ENCODE data around the gene GPR119.

GPR119 gene

DNA sequence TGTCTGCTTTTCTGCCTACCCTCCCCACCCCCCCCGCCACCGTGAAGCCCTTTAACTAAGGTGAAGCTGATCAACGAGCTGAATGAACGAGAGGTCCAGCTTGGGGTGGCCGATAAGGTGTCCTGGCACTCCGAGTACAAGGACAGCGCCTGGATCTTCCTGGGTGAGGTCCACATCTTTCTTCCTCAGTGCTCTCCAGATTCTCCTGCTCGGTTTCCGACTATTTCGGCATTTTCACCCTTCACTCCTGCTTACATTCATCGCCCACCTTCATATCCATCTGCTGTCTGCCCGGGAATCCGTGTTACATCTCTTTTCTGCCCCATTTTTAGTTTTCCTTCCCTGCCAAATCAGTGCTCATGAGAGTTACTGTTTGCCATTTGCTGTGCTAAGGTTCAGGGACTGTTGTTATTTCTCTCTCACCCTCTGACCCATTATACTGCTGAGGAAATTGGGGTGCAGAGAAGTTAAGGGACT lies 16.8 kb upstream of the GPR119 start:
- Histone ChIP-seq H3K36me3 (ENCODE audit: control insufficient read depth, insufficient read depth, low read length) (no peaks in the 10 kb centered on the region), H3K27me3 (ENCODE audit: control insufficient read depth, insufficient read depth, low read length) (no peaks in the 10 kb centered on the region), H3K4me1 (no peaks in the 10 kb centered on the region), H3K9me3 (ENCODE audit: control insufficient read depth, low read length) (no peaks in the 10 kb centered on the region), H3K4me3 (ENCODE audit: low read depth, low read length) (peak overlapping the region; percentile 75), H3K4me2 (ENCODE audit: low read length) (peak overlapping the region; percentile 73), H3K27ac (peak overlapping the region; percentile 53), H3K79me2 (peaks cover 2% of the 10 kb centered on the region), H2AFZ (peak overlapping the region; percentile 89), H3K9ac (no peak overlapping the region)
- TF ChIP-seq, protein P1, sequence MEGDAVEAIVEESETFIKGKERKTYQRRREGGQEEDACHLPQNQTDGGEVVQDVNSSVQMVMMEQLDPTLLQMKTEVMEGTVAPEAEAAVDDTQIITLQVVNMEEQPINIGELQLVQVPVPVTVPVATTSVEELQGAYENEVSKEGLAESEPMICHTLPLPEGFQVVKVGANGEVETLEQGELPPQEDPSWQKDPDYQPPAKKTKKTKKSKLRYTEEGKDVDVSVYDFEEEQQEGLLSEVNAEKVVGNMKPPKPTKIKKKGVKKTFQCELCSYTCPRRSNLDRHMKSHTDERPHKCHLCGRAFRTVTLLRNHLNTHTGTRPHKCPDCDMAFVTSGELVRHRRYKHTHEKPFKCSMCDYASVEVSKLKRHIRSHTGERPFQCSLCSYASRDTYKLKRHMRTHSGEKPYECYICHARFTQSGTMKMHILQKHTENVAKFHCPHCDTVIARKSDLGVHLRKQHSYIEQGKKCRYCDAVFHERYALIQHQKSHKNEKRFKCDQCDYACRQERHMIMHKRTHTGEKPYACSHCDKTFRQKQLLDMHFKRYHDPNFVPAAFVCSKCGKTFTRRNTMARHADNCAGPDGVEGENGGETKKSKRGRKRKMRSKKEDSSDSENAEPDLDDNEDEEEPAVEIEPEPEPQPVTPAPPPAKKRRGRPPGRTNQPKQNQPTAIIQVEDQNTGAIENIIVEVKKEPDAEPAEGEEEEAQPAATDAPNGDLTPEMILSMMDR (IDR thresholded peaks at IDR 0.05): no peak

DNA sequence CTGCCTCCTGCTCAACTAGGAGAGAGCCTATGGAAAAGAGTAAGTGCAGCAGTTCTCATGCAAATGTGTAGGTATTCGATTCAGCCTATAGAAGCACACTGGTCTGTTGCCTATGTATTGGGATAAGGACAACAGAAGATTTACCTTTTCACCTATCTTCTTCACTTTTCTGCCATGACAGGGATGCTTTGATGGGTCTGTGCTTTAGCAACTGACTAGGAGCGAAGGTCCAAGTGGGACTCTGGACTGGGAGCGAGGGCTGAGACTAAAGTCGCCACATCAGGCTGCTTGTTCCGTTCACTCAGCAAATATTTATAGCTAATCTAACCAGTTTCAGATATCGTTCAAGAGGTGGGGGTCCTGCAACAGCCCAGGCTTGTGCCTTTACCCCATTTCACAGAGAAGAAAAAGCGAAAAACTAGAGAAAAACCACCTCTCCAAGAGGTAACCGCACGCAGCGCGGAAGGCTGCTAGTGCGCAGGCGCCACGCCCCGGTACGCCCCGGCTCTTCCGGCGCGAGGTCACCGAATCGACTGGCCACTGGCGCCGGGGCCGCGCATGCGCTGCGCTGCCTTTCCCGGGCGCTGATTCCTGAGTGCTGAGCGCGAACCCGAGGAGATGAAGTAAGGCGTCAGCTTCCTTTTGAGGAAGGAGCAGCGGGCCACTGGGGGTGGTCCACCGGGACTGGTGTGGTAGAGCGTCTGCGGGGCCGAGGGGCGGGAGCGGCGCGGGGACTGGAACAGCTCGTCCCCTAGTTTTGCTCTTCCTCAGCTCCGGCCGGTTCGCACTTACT lies 16.1 kb upstream of the GPR119 start, which contains the start of gene RBMX2:
Gene RBMX2 (plus strand): TSS at position 573 of the 793 bp plus-strand sequence. CDS start 46 bp downstream, at position 619.
- H3K4me1 ChIP-seq: no peaks in the 10 kb centered on the region
- H2AFZ ChIP-seq: peak within 1 kb of the TSS; percentile 89
- TF ChIP-seq, protein P1 (IDR thresholded peaks at IDR 0.05): no peak
- H3K79me2 ChIP-seq: peaks cover 2% of the 10 kb centered on the region
- peak within 1 kb of the TSS; percentile 29 for H3K9ac ChIP-seq
- no peaks in the 10 kb centered on the region for H3K36me3 ChIP-seq (ENCODE audit: control insufficient read depth, insufficient read depth, low read length)
- H3K27ac ChIP-seq: peak within 1 kb of the TSS; percentile 53
- no peaks in the 10 kb centered on the region for H3K27me3 ChIP-seq (ENCODE audit: control insufficient read depth, insufficient read depth, low read length)
- peak within 1 kb of the TSS; percentile 75 for H3K4me3 ChIP-seq (ENCODE audit: low read depth, low read length)
- peak within 1 kb of the TSS; percentile 83 for H3K4me2 ChIP-seq (ENCODE audit: low read length)
- H3K9me3 ChIP-seq (ENCODE audit: control insufficient read depth, low read length): no peaks in the 10 kb centered on the region

DNA sequence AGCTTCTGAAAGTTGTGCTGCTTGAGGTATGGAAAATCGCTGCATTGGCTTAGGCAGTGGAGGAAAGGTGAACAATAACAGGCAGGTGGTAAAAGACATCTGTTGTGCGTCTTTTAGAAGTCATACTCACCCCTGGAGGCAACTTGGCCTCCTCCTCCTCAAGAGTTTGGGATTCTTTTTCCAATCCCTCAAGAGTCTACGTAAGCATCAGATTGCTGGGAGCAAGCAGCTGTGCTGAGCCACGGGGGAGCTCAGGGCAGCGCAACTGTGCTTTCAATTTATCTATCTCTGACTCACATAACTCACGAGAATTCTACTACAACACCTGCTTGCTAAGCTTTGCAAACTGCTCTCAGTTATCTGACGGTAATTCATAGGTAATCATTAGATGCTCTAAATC lies 9.9 kb upstream of the GPR119 start:
- Histone ChIP-seq H3K4me3 (ENCODE audit: low read depth, low read length) (no peak overlapping the region), H2AFZ (no peak overlapping the region), H3K4me2 (ENCODE audit: low read length) (no peak overlapping the region), H3K36me3 (ENCODE audit: control insufficient read depth, insufficient read depth, low read length) (no peaks in the 10 kb centered on the region), H3K27me3 (ENCODE audit: control insufficient read depth, insufficient read depth, low read length) (no peaks in the 10 kb centered on the region), H3K79me2 (no peaks in the 10 kb centered on the region), H3K9ac (no peak overlapping the region), H3K4me1 (no peaks in the 10 kb centered on the region), H3K9me3 (ENCODE audit: control insufficient read depth, low read length) (no peaks in the 10 kb centered on the region), H3K27ac (no peak overlapping the region)
- TF ChIP-seq, protein P1 (IDR thresholded peaks at IDR 0.05): no peak

DNA sequence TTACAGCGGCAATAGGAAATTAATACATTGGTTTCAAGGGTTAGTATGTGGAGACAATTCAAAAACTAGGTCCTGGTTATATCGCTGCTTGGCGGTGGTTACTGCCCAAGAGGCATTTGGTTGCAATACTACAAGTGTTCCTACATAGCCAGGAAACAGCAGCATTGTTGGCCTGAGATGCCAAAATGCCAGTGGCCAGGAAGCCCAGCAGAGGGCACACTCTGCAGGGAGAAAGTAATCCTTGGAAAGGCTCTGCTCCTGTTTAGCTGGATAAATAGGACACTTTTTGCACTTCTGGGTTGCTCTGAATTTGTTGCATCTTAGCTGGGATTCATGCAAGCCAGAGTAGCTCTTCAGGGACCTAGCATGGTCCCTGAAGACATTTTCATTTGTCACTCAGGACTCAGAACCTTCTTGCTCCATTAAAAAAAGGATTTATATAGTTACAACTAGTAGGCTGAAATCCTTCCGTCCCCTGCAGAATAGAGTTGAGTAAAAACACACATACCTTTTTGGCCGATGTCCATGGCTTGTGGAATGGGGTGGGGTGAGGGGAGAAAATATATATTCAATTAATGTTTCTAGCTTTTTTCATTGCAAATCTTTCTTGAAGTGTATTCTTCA lies 8.1 kb upstream of the GPR119 start:
- H2AFZ ChIP-seq: no peak overlapping the region
- no peak overlapping the region for H3K9ac ChIP-seq
- TF ChIP-seq, protein P1 (IDR thresholded peaks at IDR 0.05): peak; percentile 40
- no peak overlapping the region for H3K27ac ChIP-seq
- H3K9me3 ChIP-seq (ENCODE audit: control insufficient read depth, low read length): no peaks in the 10 kb centered on the region
- H3K36me3 ChIP-seq (ENCODE audit: control insufficient read depth, insufficient read depth, low read length): no peaks in the 10 kb centered on the region
- no peak overlapping the region for H3K4me3 ChIP-seq (ENCODE audit: low read depth, low read length)
- no peak overlapping the region for H3K4me2 ChIP-seq (ENCODE audit: low read length)
- no peaks in the 10 kb centered on the region for H3K27me3 ChIP-seq (ENCODE audit: control insufficient read depth, insufficient read depth, low read length)
- H3K79me2 ChIP-seq: no peaks in the 10 kb centered on the region
- no peaks in the 10 kb centered on the region for H3K4me1 ChIP-seq
